ENCODE data around the gene ACTN1.
"Not testable (repeated sequence)": the region's sequence is repeated elsewhere in the genome, so short reads cannot be mapped to it uniquely, and the experiment has no call there.

GRCh38 chr14:68847640-68848039, 131.5 kb downstream of the ACTN1 start:
- TF ChIP-seq POLR2AphosphoS5, CTCF (IDR thresholded peaks at IDR 0.05): not testable (repeated sequence)

Measured in esophagus muscularis mucosa (tissue), 3 donors.